Activated T-cell treated with anti-CD3 and anti-CD28 coated beads, Interleukin-2, amount 50 U/mL, for 1 hour (primary cell): ENCODE data around the gene DCUN1D2.
"Not testable (repeated sequence)": the region's sequence is repeated elsewhere in the genome, so short reads cannot be mapped to it uniquely, and the experiment has no call there.

Experiments used
- DNase-seq: peaks from one replicate; pipeline ENCODE4 v3.0.0-alpha.2; 2020

The DCUN1D2 gene

GRCh38 chr13:113490496-113491417, at the start of gene DCUN1D2:
TSS of gene DCUN1D2 (minus strand) at chr13:113490711. CDS start at chr13:113490669, 42 bp downstream.
- DNase-seq = peak; percentile 82

- no peak for DNase-seq
Observed at GRCh38 chr13:113539822-113540221, 49.3 kb upstream of the DCUN1D2 start.

GRCh38 chr13:113539176-113539575, 48.7 kb upstream of the DCUN1D2 start:
- DNase-seq = no peak

GRCh38 chr13:113538689-113539058, 48.2 kb upstream of the DCUN1D2 start:
- DNase-seq = no peak

GRCh38 chr13:113537909-113538688, 47.6 kb upstream of the DCUN1D2 start:
- no peak for DNase-seq

GRCh38 chr13:113537205-113537604, 46.7 kb upstream of the DCUN1D2 start:
- no peak for DNase-seq

- DNase-seq = no peak
Observed at GRCh38 chr13:113536461-113537110, 46.1 kb upstream of the DCUN1D2 start.

GRCh38 chr13:113535381-113535781, 44.9 kb upstream of the DCUN1D2 start:
- DNase-seq = no peak

GRCh38 chr13:113534236-113534860, 43.8 kb upstream of the DCUN1D2 start:
- no peak for DNase-seq

- no peak for DNase-seq
Observed at GRCh38 chr13:113533161-113533840, 42.8 kb upstream of the DCUN1D2 start.

GRCh38 chr13:113532156-113532806, 41.8 kb upstream of the DCUN1D2 start:
- no peak for DNase-seq

- no peak for DNase-seq
Observed at GRCh38 chr13:113531041-113531873, 40.7 kb upstream of the DCUN1D2 start.

- DNase-seq = no peak
Observed at GRCh38 chr13:113528813-113529180, 38.3 kb upstream of the DCUN1D2 start.

- DNase-seq = no peak
Observed at GRCh38 chr13:113528101-113528812, 37.7 kb upstream of the DCUN1D2 start.

GRCh38 chr13:113527272-113527958, 36.9 kb upstream of the DCUN1D2 start:
- no peak for DNase-seq

GRCh38 chr13:113526466-113527220, 36.1 kb upstream of the DCUN1D2 start:
- no peak for DNase-seq

- not testable (repeated sequence) for DNase-seq
Observed at GRCh38 chr13:113522438-113522837, 31.9 kb upstream of the DCUN1D2 start.

GRCh38 chr13:113520571-113520970, 30.1 kb upstream of the DCUN1D2 start:
- DNase-seq = no peak

GRCh38 chr13:113519556-113519955, 29.0 kb upstream of the DCUN1D2 start:
- no peak for DNase-seq
